Pancreas (tissue), 10 donors: ENCODE results near the gene ADAMTS7. TPM values are rescaled to one million over a fixed set of nuclear protein-coding genes. Genes with fewer than 3 reads are reported as not detected.
A peak's percentile ranks its signal among the peaks of the same experiment; 100 is the strongest.
"Not testable (repeated sequence)": the region's sequence is repeated elsewhere in the genome, so short reads cannot be mapped to it uniquely, and the experiment has no call there.

ENCODE experiments used
- ATAC-seq, 4 donors: fragments of 200-7000 bp; cut with Tn5 transposase; one replicate each; pipeline versions ENCODE4 v1.8.0 to v1.9.1; 2020; ENCODE audit warnings: mild to moderate bottlenecking in 4 of 4, moderate library complexity in 4 of 4
- DNase-seq, 6 donors: peaks; one replicate each; pipeline ENCODE4 v3.0.0-alpha.2; 2020
- FAIRE-seq: peaks from 2 replicates; lab custom pipeline; 2012; peaks lifted over from hg19 to GRCh38; lab: Jason Lieb, UNC
- H3K27ac ChIP-seq, 4 donors: fragments of 200-600 bp; sonication (generic); 1 replicate in 3 of 4; 2 replicates in 1 of 4; pipeline versions ENCODE4 v1.5.0 to v1.8.0; 2020
- H3K27me3 ChIP-seq, 4 donors: fragments of 200-600 bp; one replicate each; pipeline ENCODE4 v1.8.0; 2021
- H3K36me3 ChIP-seq, 3 donors: fragments of 200-600 bp; sonication (generic) in 1 of 3; one replicate each; pipeline versions ENCODE4 v1.5.0 to v1.8.0; 2020 to 2021
- H3K4me1 ChIP-seq, 3 donors: fragments of 200-600 bp; one replicate each; pipeline ENCODE4 v1.8.0; 2021
- H3K4me3 ChIP-seq, 4 donors: fragments of 200-600 bp; sonication (generic) in 2 of 4; one replicate each; pipeline versions ENCODE4 v1.5.0 to v1.8.0; 2020 to 2021
- H3K9me3 ChIP-seq, 4 donors: fragments of 200-600 bp; one replicate each; pipeline ENCODE4 v1.8.0; 2021
- CTCF ChIP-seq, 4 donors: fragments of 200-600 bp; sonication (generic) in 3 of 4; IDR thresholded peaks; one replicate each; pipeline versions ENCODE4 v1.5.0 to v1.8.0; 2021; ENCODE audit warnings: antibody characterized with exemption in 4 of 4
- WGBS, 2 donors: extraction: QIAGEN DNeasy Blood & Tissue Kit; methylation state at CpG; one replicate each; pipeline ENCODE4 v1.1.7; 2013; 5-methylcytosine and 5-hydroxymethylcytosine counted together
- intact Hi-C, 3 donors: fragments of 100-400 bp; cut with DNase I; formaldehyde crosslinking; loops; one replicate each; pipeline versions ENCODE4 v1.11.1 to v1.14.2; 2022
- polyA plus RNA-seq, 2 donors: library from polyadenylated mRNA; stranded (reverse); fragments of 200-250 nt; gene quantifications; one replicate each; pipeline ENCODE4 v1.2.3, GENCODE V29; 2013
- total RNA-seq, 6 donors: library from RNA; stranded (reverse); fragmentation: NEBNext Ultra II Directional in 4 of 6; extraction: Animal tissue kit (Norgen Biotek cat#: 25700) in 4 of 6; gene quantifications; one replicate each; pipeline versions ENCODE4 v1.2.1 to v1.2.4, GENCODE V29; 2021 to 2023
- donor health status: healthy with polysubstance abuse.
- donor health status: DM: no; HTN: no; CAD: no; lungs with moderate emphysema.
- donor health status: DM: no; HTN: no; CAD: no.
- donor health status: control.
- donor health status: control.
- donor health status: Bipolar disorder and iron deficiency.
- donor health status: DM: yes; HTN: yes; CAD: no.
- donor health status: DM: no; HTN: no; CAD: no.
- donor health status: DM: no; HTN: no; CAD: no.
- donor health status: DM: yes; HTN: yes; CAD: no.

The ADAMTS7 gene
- total and polyA plus RNA-seq, 8 donors: 0.20 to 1.4 (median 0.69) TPM

DNA sequence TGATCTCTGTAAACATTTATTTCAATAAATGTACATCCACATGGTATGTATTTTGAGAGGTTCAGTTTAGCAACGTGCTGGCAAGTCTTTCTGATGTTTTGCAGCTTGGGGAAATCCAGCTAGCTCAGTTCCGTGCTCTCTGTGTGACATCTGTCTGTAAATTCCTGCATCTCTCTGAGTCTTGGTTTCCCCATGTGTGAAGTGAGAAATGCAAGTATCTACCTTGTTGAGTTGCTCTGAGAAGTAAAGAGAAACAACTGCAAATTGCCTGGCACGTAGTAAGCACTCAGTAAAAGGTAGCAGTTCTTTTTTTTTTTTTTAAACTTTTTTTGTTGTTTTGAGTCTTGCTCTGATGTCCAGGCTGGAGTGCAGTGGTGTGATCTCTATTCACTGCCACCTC lies 31.3 kb upstream of the ADAMTS7 start:
- H3K36me3 ChIP-seq: no peaks in the 10 kb centered on the region
- no peak for TF ChIP-seq CTCF (IDR thresholded peaks at IDR 0.05)
- no peak overlapping the region for H3K4me3 ChIP-seq
- no peak overlapping the region for H3K27ac ChIP-seq
- no peak for ATAC-seq
- intact Hi-C loops: no loop called here
- H3K4me1 ChIP-seq: no peaks in the 10 kb centered on the region
- WGBS, 2 donors: 76 to 77% methylated on average over 3 of the region's 3 CpGs
- H3K27me3 ChIP-seq: no peaks in the 10 kb centered on the region
- H3K9me3 ChIP-seq: no peaks in the 10 kb centered on the region
- FAIRE-seq: no peak
- no peak for DNase-seq

- Histone ChIP-seq H3K4me3 (no peak overlapping the region), H3K27ac (no peak overlapping the region), H3K27me3 (no peaks in the 10 kb centered on the region), H3K36me3 (no peaks in the 10 kb centered on the region), H3K9me3 (no peaks in the 10 kb centered on the region), H3K4me1 (no peaks in the 10 kb centered on the region)
- no peak for ATAC-seq
- DNase-seq: no peak
- FAIRE-seq: no peak
- 78 to 79% methylated on average over 6 of the region's 6 CpGs for WGBS, 2 donors
- TF ChIP-seq CTCF (IDR thresholded peaks at IDR 0.05): no peak
- intact Hi-C loops: no loop called here
Measured at GRCh38 chr15:78841891-78842290, 30.6 kb upstream of the ADAMTS7 start.

GRCh38 chr15:78841376-78841706 lies 30.1 kb upstream of the ADAMTS7 start:
- no peak for FAIRE-seq
- intact Hi-C loops: no loop called here
- ATAC-seq: no peak
- H3K27me3 ChIP-seq: no peaks in the 10 kb centered on the region
- H3K4me3 ChIP-seq: no peak overlapping the region
- no peaks in the 10 kb centered on the region for H3K4me1 ChIP-seq
- no peak for DNase-seq
- TF ChIP-seq CTCF (IDR thresholded peaks at IDR 0.05): no peak
- WGBS, 2 donors: 61 to 86% methylated on average over 3 of the region's 3 CpGs
- no peaks in the 10 kb centered on the region for H3K36me3 ChIP-seq
- no peak overlapping the region for H3K27ac ChIP-seq
- H3K9me3 ChIP-seq: no peaks in the 10 kb centered on the region

DNA sequence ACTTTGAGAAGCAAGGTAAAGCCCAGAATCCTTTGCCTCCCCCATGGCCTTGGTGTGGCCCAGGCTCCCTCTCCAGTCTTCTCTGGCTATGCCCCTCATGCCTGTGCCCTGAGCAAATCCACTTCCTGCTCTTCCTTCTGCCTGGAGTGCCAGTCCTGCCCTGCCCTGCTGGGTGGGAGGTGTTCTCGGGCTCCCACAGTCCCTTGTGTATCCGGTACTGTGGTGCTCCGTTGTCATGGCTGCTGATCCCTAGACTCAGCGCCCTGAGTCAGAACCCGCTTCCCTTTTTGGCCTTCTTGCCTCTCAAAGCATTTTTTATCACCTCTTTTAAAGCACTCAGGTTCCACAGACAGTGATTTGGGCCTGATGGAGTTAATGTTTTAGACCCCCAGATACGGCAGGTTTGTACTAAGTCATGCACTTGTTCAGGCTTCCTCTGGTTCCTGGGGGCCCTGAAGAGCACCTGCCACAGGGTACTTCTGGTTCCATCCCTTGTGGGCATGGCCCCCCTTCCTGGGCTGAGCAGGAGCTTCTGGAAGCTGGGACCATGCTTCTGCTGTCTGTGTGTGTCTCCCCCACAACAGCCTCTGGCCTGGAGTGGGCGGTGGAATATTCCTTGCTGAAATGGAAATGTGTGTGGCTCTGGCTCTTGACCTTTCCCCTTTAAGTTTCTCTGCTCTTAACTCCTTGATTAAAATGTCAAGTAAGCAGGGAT lies 29.6 kb upstream of the ADAMTS7 start:
- Histone ChIP-seq H3K36me3 (no peaks in the 10 kb centered on the region), H3K9me3 (no peaks in the 10 kb centered on the region), H3K27ac (no peak overlapping the region), H3K4me3 (no peak overlapping the region), H3K27me3 (no peaks in the 10 kb centered on the region), H3K4me1 (no peaks in the 10 kb centered on the region)
- no peak for FAIRE-seq
- no peak for TF ChIP-seq CTCF (IDR thresholded peaks at IDR 0.05)
- WGBS, 2 donors: 82 to 86% methylated on average over 7 of the region's 7 CpGs
- intact Hi-C loops: no loop called here
- peak in 1 of 4 donors; percentile 29 for ATAC-seq
- DNase-seq: no peak

- ATAC-seq, FAIRE-seq: not testable (repeated sequence)
Measured at GRCh38 chr15:78839151-78839550, 27.9 kb upstream of the ADAMTS7 start.

More at GRCh38 chr15:78839151-78839550, 27.9 kb upstream of the ADAMTS7 start:
- H3K4me1 ChIP-seq, H3K9me3 ChIP-seq, H3K36me3 ChIP-seq, H3K4me3 ChIP-seq, DNase-seq, H3K27ac ChIP-seq, H3K27me3 ChIP-seq, intact Hi-C loops: not testable (repeated sequence)
- 88 to 89% methylated on average over 6 of the region's 6 CpGs for WGBS, 2 donors
